HG02970 (cell line): ENCODE results near the gene DAO.
"Not testable (repeated sequence)": the region's sequence is repeated elsewhere in the genome, so short reads cannot be mapped to it uniquely, and the experiment has no call there.

ENCODE experiments used
- ATAC-seq: cut with Tn5 transposase; IDR thresholded peaks from one replicate; pipeline ENCODE4 v1.9.1; 2021; ENCODE audit warnings: mild to moderate bottlenecking, moderate library complexity, moderate number of reproducible peaks; ENCODE audit not compliant: unreplicated experiment, low FRiP score

The DAO gene

GRCh38 chr12:108847705-108848104 is 32.2 kb upstream of the DAO start:
- no peak for ATAC-seq

DNA sequence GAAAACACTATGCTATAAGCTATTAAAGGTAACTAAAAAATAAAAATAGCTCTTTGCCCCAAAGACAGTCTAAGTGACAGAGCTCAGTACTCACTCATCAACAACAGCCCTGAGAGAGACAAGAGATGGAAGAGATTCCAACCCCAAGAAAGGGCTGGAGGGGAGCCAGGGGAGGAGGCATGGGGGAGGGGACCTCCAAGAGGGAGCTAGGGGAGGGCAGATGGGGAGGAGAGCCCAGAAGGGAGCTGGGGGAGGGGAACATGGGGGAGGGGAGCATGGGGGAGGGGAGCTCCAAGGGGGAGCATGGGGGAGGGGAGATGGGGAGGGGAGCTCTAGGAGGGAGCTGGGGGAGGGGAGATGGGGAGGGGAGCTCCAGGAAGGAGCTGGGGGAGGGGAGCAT is 30.2 kb upstream of the DAO start:
- ATAC-seq: no peak

DNA sequence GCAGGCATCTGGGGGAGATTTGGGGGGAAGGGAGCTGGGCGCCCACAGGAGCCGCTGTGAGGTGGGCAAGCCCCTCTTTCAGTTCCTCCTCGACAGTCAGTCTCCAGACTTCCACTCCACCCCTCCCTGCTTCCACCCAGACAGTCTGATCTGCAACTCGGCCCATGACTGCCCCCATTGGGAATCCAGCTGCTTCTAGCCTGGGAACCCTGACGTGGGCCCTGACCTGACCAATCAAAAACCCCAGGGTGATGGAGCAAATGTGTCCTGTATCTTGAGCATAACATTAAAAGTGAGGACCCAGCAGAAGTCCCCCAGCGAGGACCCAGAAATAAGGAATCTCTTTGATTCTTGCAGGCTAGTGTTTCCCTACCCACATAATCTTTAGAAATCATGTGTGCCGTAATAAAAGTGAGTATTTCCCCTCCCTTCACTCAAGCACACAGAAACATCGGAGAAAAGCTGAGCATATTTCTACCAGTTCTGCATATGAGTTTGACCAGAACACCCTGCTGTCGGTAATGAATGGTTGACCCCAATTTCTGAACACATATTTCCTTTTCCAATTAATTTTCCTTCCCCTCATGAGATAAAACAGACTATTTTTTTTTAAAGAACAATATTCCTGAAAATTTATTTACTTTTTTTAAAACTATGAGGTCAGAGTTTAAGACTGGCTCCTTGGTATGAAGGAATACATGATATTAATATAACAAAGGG is 28.9 kb upstream of the DAO start:
- ATAC-seq: peak; percentile 50

DNA sequence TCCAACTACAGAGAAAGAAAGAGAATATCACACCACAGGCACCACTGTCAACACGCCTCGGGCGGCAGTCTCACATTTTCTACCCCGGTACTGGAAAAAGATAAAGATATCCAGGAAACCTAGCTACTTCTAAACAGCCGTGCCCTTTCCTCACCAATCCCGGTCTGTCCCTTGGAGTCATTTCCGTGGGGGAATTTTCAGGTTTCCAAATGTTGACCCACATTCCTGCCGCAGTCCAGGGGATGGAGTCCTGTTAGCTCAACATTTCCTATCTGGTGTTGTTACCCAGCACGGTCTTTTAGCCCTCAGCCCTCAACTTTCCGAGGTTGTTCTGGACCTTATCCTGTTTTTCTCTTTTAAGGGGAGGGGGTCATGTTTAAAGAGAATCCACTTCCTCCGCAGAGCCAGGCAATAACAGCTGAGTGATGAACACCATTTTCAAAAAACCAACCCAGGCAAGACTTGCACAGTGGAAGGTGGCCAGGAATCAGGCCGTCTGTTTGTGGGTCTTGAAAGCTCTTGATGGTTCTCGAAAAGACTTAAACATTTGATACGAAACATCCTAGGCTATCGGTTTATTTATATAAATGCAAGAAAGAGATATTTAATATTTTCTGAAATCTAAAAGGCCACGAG is 27.1 kb upstream of the DAO start:
- no peak for ATAC-seq

DNA sequence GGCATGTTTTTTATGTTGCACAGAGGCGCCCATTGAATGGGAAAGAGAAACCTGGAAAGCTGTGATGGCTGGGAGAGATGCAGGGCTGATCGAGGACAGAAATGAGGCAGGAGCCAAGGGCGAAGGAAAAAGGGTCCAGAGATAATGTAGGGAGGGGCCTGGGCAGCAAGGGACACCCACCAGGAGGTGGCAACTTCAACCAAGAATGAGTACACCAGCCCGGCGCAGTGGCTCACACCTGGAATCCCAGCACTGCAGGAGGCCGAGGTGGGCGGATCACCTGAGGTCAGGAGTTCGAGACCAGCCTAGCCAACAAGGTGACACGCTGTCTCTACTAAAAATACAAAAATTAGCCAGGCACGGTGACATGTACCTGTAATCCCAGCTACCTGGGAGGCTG is 26.5 kb upstream of the DAO start:
- no peak for ATAC-seq

DNA sequence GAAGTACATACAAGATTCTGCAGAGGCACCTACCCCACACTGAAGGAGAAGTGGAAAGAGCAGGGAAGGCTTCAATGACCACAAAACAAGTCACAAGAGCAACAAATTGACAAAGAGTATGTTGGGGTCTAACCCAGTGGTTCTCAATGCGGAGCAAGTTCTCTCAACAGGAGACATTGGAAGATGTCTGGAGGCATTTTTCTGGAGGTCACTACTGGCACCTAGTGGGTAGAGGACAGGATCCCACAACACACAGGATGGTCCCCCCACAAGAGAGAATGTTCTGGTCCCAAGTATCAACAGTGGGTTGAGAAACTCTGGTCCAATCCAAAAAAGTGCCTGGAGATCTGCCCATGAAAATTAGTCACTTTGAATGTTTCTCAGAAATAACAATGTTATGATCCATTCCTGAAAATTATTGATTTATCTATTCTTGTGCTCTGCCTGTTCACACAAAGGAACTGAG is 25.9 kb upstream of the DAO start:
- no peak for ATAC-seq

GRCh38 chr12:108854451-108855283 is 25.2 kb upstream of the DAO start:
- ATAC-seq: no peak

DNA sequence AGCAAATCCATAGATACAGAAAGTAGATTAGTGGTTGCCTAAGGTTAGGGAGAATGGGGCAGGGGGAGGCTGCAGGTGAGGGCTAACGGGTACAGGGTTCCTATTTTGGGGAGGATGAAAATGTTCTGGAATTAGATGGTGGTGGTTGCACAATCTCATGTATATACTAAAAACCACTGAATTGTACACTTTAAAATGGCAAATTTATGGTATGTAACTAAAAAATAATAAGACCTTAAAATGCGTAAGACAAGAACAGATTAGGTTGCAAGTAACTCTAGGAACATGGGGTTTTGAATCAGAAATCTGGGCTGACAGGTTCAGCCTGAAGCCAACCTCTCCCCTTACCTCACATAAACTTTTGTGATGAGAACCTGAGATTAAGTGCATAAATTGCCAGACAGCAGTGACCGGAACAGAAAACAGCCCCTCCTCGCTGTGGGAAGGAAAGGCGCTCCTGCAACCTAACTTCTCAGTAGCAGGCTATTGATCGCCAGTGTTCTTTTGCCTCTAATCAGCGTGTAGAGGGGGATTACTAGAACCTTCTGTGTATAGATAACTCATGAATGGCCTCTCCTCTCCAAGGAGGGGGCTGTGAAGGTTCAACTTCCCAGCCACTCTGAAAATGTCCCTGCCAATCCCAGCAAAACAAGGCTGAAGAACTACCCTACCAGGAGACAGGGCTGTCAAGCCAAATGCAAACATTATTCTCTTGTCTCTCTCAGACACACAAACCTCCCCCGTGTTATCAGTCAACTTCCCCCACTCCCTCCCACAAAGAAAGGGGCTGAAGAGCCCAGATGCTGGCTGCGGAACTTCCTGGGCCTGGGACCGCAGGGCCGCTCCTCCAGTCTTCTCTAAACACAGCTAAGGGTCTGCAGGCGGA is 24.4 kb upstream of the DAO start:
- no peak for ATAC-seq

DNA sequence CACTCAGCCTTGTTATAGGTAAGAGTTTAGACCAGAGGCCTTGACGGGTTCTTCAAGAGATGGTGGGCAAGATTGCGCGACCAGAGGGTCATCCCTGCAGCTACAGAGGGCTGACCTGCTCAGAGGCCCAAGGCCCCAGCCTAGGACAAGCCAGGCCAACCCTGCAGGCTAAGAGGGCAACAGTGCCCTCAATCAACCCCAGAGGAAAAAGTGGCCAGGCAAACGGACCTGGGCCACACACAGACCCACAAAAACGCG is 23.8 kb upstream of the DAO start:
- ATAC-seq: no peak

DNA sequence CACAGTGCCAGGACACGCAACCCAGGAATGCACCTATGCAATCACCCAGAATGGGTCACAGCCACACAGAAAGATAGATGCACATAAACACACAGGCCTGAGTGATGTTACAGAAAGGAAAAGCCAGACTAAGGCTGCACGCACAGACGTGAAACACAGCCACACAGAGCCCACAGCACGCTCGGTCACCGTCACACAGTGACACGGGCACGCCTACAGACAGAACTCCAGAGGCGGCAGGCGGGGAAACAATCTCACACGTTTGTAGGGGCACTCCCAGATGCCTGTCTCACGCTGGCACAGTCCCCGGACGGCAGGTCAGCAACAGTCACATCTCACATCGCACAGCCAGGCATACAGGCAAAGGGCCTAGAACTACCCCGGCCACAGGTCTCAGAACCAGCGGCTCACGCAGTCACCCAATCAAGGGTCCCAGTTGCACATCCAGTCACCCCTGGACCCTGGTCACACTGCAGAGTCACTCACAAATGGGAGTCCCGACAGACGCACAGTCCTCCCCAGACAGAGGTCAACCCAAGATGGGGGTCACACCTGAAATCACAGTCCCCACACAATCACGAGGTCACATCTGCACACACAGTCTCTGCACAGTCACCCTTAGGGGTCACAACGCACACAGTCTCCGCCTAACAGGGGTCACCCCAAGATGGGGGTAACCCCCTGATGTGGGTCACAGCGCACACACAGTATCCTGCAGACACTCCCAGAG is 23.3 kb upstream of the DAO start:
- peak; percentile 6 for ATAC-seq

- ATAC-seq: peak; percentile 21
Measured at GRCh38 chr12:108857158-108857407, 22.8 kb upstream of the DAO start.

DNA sequence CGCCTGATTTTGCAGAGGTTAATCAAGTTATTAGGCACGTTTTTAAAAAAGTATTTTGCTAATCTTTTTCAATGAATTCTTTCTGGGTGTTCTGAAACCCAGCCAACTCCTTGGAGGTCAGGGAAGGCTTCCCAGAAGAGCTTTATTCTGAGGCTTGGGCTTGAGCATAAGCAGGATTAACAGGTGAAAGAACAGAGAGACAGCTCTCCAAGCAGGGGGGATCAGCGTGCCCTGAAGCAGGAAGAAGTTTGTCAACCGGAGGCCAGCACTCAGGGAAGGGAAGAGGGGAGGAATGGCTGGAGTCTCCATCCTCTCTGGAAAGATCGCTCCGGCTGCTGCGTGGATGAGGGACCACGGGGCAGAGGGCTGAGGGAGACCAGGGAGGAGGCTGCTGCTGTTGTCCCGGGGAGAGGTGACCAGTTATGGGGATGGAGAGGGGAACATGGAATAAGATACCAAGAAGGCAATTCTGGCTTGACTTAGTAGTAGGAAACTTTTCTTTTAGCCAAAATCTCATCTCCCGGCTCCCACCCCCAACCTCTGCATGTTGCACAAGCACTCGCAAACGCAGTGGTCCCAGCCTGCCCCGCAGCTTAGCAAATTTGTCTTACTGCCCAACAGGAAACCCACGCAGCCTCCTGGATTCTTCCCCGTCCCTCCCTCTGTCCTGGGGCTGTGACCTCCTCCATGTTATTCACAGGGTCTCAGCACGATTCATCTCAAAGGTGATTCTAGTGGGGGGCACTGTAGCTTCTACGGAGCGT is 21.4 kb upstream of the DAO start:
- no peak for ATAC-seq

GRCh38 chr12:108859141-108859922 is 20.6 kb upstream of the DAO start:
- not testable (repeated sequence) for ATAC-seq

DNA sequence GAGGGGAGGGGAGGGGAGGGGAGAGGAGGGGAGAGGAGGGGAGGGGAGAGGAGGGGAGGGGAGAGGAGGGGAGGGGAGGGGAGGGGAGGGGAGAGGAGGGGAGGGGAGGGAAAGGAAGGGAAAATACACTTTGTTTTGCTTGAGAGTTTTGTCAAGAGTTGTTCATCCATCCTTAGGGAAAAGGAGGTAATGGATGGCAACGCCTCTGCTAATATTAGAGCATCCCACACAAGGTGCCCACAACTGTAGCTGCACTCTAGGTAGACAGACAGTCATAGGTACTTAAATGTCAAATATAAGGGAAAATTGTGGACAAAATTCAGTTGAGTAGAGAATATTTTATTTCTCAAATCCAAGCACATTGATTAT is 20.0 kb upstream of the DAO start:
- ATAC-seq: no peak

GRCh38 chr12:108860443-108860842 is 19.4 kb upstream of the DAO start:
- ATAC-seq: no peak

- no peak for ATAC-seq
Measured at GRCh38 chr12:108861878-108862587, 17.9 kb upstream of the DAO start.

GRCh38 chr12:108862588-108862959 is 17.3 kb upstream of the DAO start:
- ATAC-seq: no peak

DNA sequence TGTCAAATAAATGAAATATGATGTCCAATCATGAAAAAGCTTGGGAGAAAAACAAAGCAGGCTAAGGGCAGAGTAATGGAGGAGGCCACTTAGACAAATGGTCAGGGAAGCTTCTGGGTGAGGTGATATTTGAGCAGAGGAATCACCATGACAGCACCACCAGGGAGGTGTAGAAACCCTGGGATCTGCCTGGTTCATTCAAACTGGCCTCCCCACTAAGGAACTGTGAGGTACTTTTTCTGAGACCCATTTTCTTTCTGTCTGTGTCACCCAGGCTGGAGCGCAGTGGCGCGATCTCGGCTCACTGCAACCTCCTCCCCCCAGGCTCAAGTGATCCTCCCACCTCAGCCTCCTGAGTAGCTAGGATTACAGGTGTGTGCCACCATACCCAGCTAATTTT is 14.7 kb upstream of the DAO start:
- ATAC-seq: no peak
